ENCODE results near the gene ZSCAN23.

Gene ZSCAN23

DNA sequence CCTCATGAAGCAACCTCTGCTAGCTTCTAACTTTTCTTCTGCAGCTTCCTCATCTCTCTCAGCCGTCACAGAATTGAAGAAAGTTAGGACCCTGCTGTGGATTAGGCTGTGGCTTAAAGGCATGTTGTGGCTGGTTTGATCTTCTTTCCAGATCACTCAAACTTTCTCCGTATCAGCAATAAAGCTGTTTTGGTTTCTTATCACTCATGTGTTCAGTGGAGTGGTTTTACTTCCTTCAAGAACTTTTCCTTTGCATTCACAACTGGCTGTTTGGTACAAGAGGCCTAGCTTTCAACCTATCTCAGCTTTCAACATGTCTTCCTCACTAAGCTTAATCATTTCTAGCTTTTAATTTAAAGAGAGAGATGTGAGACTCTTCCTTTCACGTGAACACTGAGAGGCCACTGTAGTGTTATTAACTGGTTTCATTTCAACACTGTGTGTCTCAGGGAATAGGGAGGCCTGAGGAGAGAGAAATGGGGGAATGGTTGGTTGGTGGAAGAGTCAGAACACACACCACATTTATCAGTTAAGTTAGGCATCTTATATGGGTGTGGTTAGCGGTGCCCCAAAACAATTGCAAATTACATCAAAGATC is 17.2 kb downstream of the ZSCAN23 start:
- TF ChIP-seq, protein P1, sequence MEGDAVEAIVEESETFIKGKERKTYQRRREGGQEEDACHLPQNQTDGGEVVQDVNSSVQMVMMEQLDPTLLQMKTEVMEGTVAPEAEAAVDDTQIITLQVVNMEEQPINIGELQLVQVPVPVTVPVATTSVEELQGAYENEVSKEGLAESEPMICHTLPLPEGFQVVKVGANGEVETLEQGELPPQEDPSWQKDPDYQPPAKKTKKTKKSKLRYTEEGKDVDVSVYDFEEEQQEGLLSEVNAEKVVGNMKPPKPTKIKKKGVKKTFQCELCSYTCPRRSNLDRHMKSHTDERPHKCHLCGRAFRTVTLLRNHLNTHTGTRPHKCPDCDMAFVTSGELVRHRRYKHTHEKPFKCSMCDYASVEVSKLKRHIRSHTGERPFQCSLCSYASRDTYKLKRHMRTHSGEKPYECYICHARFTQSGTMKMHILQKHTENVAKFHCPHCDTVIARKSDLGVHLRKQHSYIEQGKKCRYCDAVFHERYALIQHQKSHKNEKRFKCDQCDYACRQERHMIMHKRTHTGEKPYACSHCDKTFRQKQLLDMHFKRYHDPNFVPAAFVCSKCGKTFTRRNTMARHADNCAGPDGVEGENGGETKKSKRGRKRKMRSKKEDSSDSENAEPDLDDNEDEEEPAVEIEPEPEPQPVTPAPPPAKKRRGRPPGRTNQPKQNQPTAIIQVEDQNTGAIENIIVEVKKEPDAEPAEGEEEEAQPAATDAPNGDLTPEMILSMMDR (IDR thresholded peaks at IDR 0.05; ENCODE audit: insufficient read depth, low read length, poor library complexity, severe bottlenecking), result no peak
- Histone ChIP-seq H3K27me3 (replicated peaks; ENCODE audit: control insufficient read depth, insufficient read depth, low read length) (no peaks in the 10 kb centered on the region), H3K36me3 (ENCODE audit: control insufficient read depth, insufficient read depth, low read length) (no peaks in the 10 kb centered on the region), H3K4me3 (replicated peaks; ENCODE audit: low read depth, low read length) (no peak overlapping the region)
- DNase-seq (ENCODE audit: extremely low read depth, insufficient read length), result no peak

DNA sequence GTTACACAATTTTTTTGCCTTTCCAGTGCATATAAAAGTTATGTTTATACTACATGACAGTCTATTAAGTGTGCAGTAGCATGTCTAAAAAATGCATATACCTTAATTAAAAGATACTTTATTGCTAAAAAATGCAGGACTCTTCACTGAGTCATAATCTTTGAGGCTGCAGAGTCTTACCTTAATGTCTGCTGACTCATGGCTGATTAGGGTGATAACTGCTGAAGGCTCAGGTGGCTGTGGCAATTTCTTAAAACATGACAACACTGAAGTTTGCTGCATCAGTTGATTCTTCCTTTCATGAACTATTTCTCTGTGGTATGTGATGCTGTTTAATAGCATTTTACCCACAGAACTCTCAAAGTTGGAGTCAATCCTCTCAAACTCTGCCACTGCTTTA is 19.1 kb downstream of the ZSCAN23 start:
- TF ChIP-seq, protein P1 (IDR thresholded peaks at IDR 0.05; ENCODE audit: insufficient read depth, low read length, poor library complexity, severe bottlenecking), result no peak
- Histone ChIP-seq H3K4me3 (replicated peaks; ENCODE audit: low read depth, low read length) (no peak overlapping the region), H3K36me3 (ENCODE audit: control insufficient read depth, insufficient read depth, low read length) (no peaks in the 10 kb centered on the region), H3K27me3 (replicated peaks; ENCODE audit: control insufficient read depth, insufficient read depth, low read length) (no peaks in the 10 kb centered on the region)
- DNase-seq (ENCODE audit: extremely low read depth, insufficient read length), result no peak

DNA sequence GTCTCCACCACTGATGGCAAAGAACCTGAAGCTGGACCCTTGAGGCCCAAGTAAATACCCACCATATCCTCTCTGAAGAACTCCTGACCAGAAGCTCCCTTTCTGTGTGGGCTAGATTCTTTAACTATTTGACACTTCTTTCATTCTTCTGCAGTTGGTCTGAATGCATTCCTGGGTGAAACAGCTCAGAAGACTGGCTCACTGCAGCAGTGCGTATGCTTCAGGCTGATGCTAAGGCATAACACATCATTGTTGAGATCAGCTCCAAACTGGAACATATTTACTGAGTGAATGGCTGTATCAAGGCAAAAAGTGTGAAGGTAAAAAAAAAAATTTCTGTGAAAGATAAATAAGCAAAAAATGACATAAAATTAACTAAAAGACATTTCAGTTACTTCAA is 19.7 kb downstream of the ZSCAN23 start:
- TF ChIP-seq, protein P1 (IDR thresholded peaks at IDR 0.05; ENCODE audit: insufficient read depth, low read length, poor library complexity, severe bottlenecking), result no peak

DNA sequence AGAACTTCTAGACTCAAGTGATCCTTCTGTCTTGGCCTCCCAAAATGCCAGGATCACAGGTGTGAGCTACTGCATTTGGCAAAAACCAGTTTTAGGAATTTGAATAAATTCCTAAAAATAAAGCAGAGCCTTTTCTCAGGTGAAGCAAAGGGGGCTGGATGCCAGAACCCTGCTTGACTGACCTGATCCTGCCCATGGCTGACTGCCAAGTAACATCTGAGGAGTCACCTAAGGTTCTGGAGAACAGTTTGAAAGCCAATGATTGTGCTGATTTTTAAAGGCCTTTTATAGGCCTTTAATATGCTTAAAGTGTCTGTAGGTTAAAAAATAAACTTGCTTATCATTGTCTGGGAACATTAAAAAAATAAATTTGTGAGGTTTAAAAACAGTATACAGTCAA is 29.6 kb downstream of the ZSCAN23 start:
- no peak for DNase-seq (ENCODE audit: extremely low read depth, insufficient read length)
- Histone ChIP-seq H3K27me3 (replicated peaks; ENCODE audit: control insufficient read depth, insufficient read depth, low read length) (no peaks in the 10 kb centered on the region), H3K36me3 (ENCODE audit: control insufficient read depth, insufficient read depth, low read length) (no peaks in the 10 kb centered on the region), H3K4me3 (replicated peaks; ENCODE audit: low read depth, low read length) (no peak overlapping the region)
- TF ChIP-seq, protein P1 (IDR thresholded peaks at IDR 0.05; ENCODE audit: insufficient read depth, low read length, poor library complexity, severe bottlenecking), result no peak

More for the DNA sequence above, 19.7 kb downstream of the ZSCAN23 start:
- Histone ChIP-seq H3K27me3 (replicated peaks; ENCODE audit: control insufficient read depth, insufficient read depth, low read length) (no peaks in the 10 kb centered on the region), H3K36me3 (ENCODE audit: control insufficient read depth, insufficient read depth, low read length) (no peaks in the 10 kb centered on the region), H3K4me3 (replicated peaks; ENCODE audit: low read depth, low read length) (no peak overlapping the region)
- DNase-seq (ENCODE audit: extremely low read depth, insufficient read length), result no peak

DNA sequence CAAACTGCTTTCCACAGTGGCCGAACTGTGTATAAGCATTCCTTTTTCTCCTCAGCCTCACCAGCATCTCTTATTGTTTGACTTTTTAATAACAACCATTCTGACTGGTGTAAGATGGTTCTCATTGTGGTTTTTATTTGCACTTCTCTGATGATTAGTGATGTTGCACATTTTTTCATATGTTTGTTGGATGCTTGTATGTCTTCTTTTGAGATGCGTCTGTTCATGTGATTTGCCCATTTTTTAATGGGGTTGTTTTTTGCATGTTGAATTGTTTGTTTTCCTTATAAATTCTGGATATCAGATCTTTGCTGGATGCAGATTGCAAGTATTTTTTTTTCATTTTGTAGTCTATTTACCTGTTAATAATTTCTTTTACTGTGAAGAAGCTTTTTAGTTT is 32.5 kb downstream of the ZSCAN23 start:
- H3K36me3 ChIP-seq (ENCODE audit: control insufficient read depth, insufficient read depth, low read length), result no peaks in the 10 kb centered on the region
- no peak for DNase-seq (ENCODE audit: extremely low read depth, insufficient read length)
- TF ChIP-seq, protein P1 (IDR thresholded peaks at IDR 0.05; ENCODE audit: insufficient read depth, low read length, poor library complexity, severe bottlenecking), result no peak
- H3K4me3 ChIP-seq (replicated peaks; ENCODE audit: low read depth, low read length), result no peak overlapping the region
- H3K27me3 ChIP-seq (replicated peaks; ENCODE audit: control insufficient read depth, insufficient read depth, low read length), result no peaks in the 10 kb centered on the region

Measured in GM06990 (cell line).